CD14-positive monocyte (primary cell): ENCODE measurements around the gene P4HA1. TPM values are rescaled to one million over a fixed set of nuclear protein-coding genes. Genes with fewer than 3 reads are reported as not detected.

Experiments
- DNase-seq, 3 donors: peaks; one replicate each; pipeline ENCODE4 v3.0.0-alpha.2; 2011 to 2022
- H2AFZ ChIP-seq: 2 replicates; pipeline ENCODE4 v1.6.0; 2012; ENCODE audit warnings: mild to moderate bottlenecking, low read depth, low read length, inconsistent platforms; ENCODE audit not compliant: insufficient read depth, poor library complexity, severe bottlenecking
- H3K27ac ChIP-seq, 2 donors: 1 replicate in 1 of 2; 2 replicates in 1 of 2; pipeline ENCODE4 v1.5.1; 2012 to 2013; ENCODE audit warnings: low read length in 2 of 2, control low read depth in 1 of 2, inconsistent platforms in 1 of 2, low read depth in 1 of 2, mild to moderate bottlenecking in 1 of 2
- H3K27me3 ChIP-seq, 2 donors: one replicate each; pipeline versions ENCODE4 v1.6.0 to v1.6.1; 2011 to 2013; ENCODE audit warnings: low read length in 2 of 2; ENCODE audit not compliant: control insufficient read depth in 2 of 2, insufficient read depth in 2 of 2
- H3K36me3 ChIP-seq, 2 donors: replicated peaks in 1 of 2; 1 replicate in 1 of 2; 2 replicates in 1 of 2; pipeline versions ENCODE4 v1.5.1 to v1.6.1; 2012 to 2013; ENCODE audit warnings: low read length in 2 of 2, control low read depth in 1 of 2, inconsistent platforms in 1 of 2, mild to moderate bottlenecking in 1 of 2; ENCODE audit not compliant: insufficient read depth in 2 of 2, control insufficient read depth in 1 of 2
- H3K4me1 ChIP-seq, 2 donors: 1 replicate in 1 of 2; 2 replicates in 1 of 2; pipeline versions ENCODE4 v1.5.1 to v1.6.1; 2012 to 2013; ENCODE audit warnings: low read length in 2 of 2, control low read depth in 1 of 2, inconsistent platforms in 1 of 2, mild to moderate bottlenecking in 1 of 2, moderate library complexity in 1 of 2; ENCODE audit not compliant: insufficient read depth in 2 of 2, control insufficient read depth in 1 of 2
- H3K4me2 ChIP-seq: replicated peaks from 2 replicates; pipeline ENCODE3; 2012; ENCODE audit warnings: low read length, moderate library complexity, mild to moderate bottlenecking; ENCODE audit not compliant: poor library complexity, severe bottlenecking; ENCODE audit errors: extremely low read depth
- H3K4me3 ChIP-seq, 3 experiments: fragments of 200-600 bp in 1 of 3; sonication (generic) in 1 of 3; replicated peaks in 1 of 3; 1 replicate in 2 of 3; 2 replicates in 1 of 3; pipeline ENCODE4 v1.5.1; 2011 to 2013; ENCODE audit warnings: low read length in 3 of 3, mild to moderate bottlenecking in 3 of 3, control low read depth in 2 of 3, low read depth in 2 of 3, inconsistent platforms in 1 of 3, moderate library complexity in 1 of 3
- H3K79me2 ChIP-seq: 2 replicates; pipeline ENCODE4 v1.6.0; 2012; ENCODE audit warnings: mild to moderate bottlenecking, control low read depth, inconsistent platforms, low read length, moderate library complexity; ENCODE audit not compliant: insufficient read depth
- H3K9ac ChIP-seq: 2 replicates; pipeline ENCODE4 v1.6.0; 2017; ENCODE audit warnings: low read length, mild to moderate bottlenecking; ENCODE audit not compliant: insufficient read depth, poor library complexity, severe bottlenecking
- H3K9me3 ChIP-seq, 2 donors: replicated peaks in 1 of 2; 1 replicate in 1 of 2; 2 replicates in 1 of 2; pipeline versions ENCODE4 v1.5.1 to v1.6.1; 2012 to 2013; ENCODE audit warnings: low read length in 2 of 2, control low read depth in 1 of 2; ENCODE audit not compliant: control insufficient read depth in 1 of 2, insufficient read depth in 1 of 2
- H4K20me1 ChIP-seq: 2 replicates; pipeline ENCODE4 v1.6.0; 2012; ENCODE audit warnings: mild to moderate bottlenecking, low read length, control low read depth, moderate library complexity; ENCODE audit not compliant: insufficient read depth
- H3K27ac Mint-ChIP-seq, 7 donors: one replicate each; pipeline ENCODE4 v1.8.0; 2020; ENCODE audit warnings: mild to moderate bottlenecking in 7 of 7, mixed read lengths in 7 of 7, moderate library complexity in 6 of 7, inconsistent platforms in 2 of 7
- H3K27me3 Mint-ChIP-seq, 3 donors: one replicate each; pipeline ENCODE4 v1.8.0; 2021 to 2022; ENCODE audit warnings: low read depth in 3 of 3, mild to moderate bottlenecking in 3 of 3, mixed read lengths in 3 of 3, moderate library complexity in 3 of 3, inconsistent platforms in 1 of 3
- H3K36me3 Mint-ChIP-seq, 2 donors: one replicate each; pipeline ENCODE4 v1.8.0; 2020; ENCODE audit warnings: mixed read lengths in 2 of 2, inconsistent platforms in 1 of 2, mild to moderate bottlenecking in 1 of 2
- H3K4me1 Mint-ChIP-seq: one replicate; pipeline ENCODE4 v1.8.0; 2020; ENCODE audit warnings: mild to moderate bottlenecking, mixed read lengths
- H3K4me3 Mint-ChIP-seq, 2 donors: one replicate each; pipeline ENCODE4 v1.8.0; 2020; ENCODE audit warnings: mild to moderate bottlenecking in 2 of 2, mixed read lengths in 2 of 2, moderate library complexity in 1 of 2
- H3K9me3 Mint-ChIP-seq, 7 donors: one replicate each; pipeline ENCODE4 v1.8.0; 2020 to 2022; ENCODE audit warnings: mixed read lengths in 7 of 7, mild to moderate bottlenecking in 6 of 7, moderate library complexity in 6 of 7, inconsistent platforms in 2 of 7
- WGBS: methylation state at CpG from one replicate; pipeline ENCODE4 v1.1.5; 2013; ENCODE audit warnings: missing lambda C conversion rate; ENCODE audit not compliant: insufficient coverage; 5-methylcytosine and 5-hydroxymethylcytosine counted together
- intact Hi-C, 2 donors: fragments of 100-400 bp; cut with micrococcal nuclease; formaldehyde crosslinking; loops; one replicate each; pipeline versions ENCODE4 v1.15.0 to v1.15.1; 2023
- polyA plus RNA-seq, 3 donors: library from polyadenylated mRNA; depleted of rRNA in 1 of 3; unstranded in 2 of 3; stranded (reverse) in 1 of 3; fragments of 300-500 nt in 2 of 3; fragments of >200 nt in 1 of 3; fragmentation: Illumina TruSeq in 2 of 3; gene quantifications; 1 replicate in 2 of 3; 2 replicates in 1 of 3; pipeline ENCODE4 v1.2.3, GENCODE V29; 2012 to 2021
- TF ChIP-seq, protein P1 (sequence below): fragments of 200-600 bp; IDR thresholded peaks from one replicate; pipeline ENCODE4 v1.8.0; 2022; ENCODE audit warnings: antibody characterized with exemption, mild to moderate bottlenecking

Gene P4HA1
- polyA plus RNA-seq, 3 donors, result 20.1 to 44.3 (median 43.9) TPM

DNA sequence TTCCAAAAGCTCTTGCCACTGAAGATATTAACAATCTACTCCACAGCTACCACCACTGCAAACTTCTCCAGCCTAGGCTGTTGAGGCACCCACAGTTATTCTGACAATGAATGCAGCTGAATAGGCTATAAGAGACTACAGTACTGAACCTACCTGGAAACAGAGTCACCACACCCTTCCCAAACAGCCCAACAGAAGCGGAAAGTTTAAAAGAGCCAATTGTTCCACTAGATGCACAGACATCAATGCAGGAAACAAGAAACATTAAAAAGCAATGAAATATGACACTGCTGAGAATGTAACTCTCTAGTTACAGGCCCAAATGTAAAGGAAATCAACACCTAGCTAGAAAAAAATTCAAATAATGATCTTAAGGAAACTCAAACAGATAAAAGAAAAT, 77.6 kb downstream of the P4HA1 start:
- peaks cover 71 to 86% of the 10 kb centered on the region in 2 donors for H3K36me3 Mint-ChIP-seq

DNA sequence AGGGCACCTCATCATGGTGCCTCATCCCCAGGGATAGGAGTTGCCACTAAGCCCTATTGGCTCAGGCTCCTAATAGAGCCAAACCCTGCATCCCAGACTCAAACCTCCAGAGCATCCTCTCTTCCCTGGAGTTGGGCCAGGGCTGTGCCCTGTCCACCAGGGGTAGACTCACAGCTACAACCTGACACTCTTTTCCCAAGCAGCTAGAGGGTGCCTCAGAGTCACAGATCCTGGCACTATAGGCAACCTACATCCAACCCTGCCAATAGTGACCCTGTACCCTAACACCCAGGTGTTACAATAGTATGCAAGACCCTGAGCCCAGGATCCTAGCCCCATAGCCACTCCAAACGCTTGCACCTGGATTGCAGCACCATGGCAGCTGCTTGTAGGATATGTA, 78.0 kb downstream of the P4HA1 start:
- no peak overlapping the region for H3K4me3 ChIP-seq
- peaks cover 45 to 75% of the 10 kb centered on the region in 2 donors for H3K36me3 ChIP-seq
- H4K20me1 ChIP-seq, result peaks cover 5% of the 10 kb centered on the region
- no peaks in the 10 kb centered on the region for H3K4me1 ChIP-seq
- no peaks in the 10 kb centered on the region for H3K9me3 ChIP-seq
- no peak overlapping the region for H3K4me3 Mint-ChIP-seq
- peaks cover 0 to 2% (median 0%) of the 10 kb centered on the region in 7 donors for H3K9me3 Mint-ChIP-seq
- H3K79me2 ChIP-seq, result no peaks in the 10 kb centered on the region
- H3K27me3 Mint-ChIP-seq, result no peaks in the 10 kb centered on the region
- no peak overlapping the region for H2AFZ ChIP-seq
- no peak overlapping the region for H3K4me2 ChIP-seq
- peaks cover 69 to 84% of the 10 kb centered on the region in 2 donors for H3K36me3 Mint-ChIP-seq
- no peak overlapping the region for H3K27ac ChIP-seq
- H3K9ac ChIP-seq, result no peak overlapping the region
- H3K27ac Mint-ChIP-seq, result no peak overlapping the region
- WGBS, result no CpG with 5 or more reads among the region's 1 CpG
- H3K4me1 Mint-ChIP-seq, result no peaks in the 10 kb centered on the region
- TF ChIP-seq, protein P1, sequence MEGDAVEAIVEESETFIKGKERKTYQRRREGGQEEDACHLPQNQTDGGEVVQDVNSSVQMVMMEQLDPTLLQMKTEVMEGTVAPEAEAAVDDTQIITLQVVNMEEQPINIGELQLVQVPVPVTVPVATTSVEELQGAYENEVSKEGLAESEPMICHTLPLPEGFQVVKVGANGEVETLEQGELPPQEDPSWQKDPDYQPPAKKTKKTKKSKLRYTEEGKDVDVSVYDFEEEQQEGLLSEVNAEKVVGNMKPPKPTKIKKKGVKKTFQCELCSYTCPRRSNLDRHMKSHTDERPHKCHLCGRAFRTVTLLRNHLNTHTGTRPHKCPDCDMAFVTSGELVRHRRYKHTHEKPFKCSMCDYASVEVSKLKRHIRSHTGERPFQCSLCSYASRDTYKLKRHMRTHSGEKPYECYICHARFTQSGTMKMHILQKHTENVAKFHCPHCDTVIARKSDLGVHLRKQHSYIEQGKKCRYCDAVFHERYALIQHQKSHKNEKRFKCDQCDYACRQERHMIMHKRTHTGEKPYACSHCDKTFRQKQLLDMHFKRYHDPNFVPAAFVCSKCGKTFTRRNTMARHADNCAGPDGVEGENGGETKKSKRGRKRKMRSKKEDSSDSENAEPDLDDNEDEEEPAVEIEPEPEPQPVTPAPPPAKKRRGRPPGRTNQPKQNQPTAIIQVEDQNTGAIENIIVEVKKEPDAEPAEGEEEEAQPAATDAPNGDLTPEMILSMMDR, result no peak
- intact Hi-C loops, result no loop called here
- no peaks in the 10 kb centered on the region for H3K27me3 ChIP-seq
- no peak for DNase-seq

More for the DNA sequence above, 77.6 kb downstream of the P4HA1 start:
- no peak overlapping the region for H3K4me3 ChIP-seq
- H3K79me2 ChIP-seq, result no peaks in the 10 kb centered on the region
- H3K4me1 ChIP-seq, result no peaks in the 10 kb centered on the region
- no peak overlapping the region for H3K9ac ChIP-seq
- Mint-ChIP-seq H3K9me3 (peaks cover 0 to 2% (median 2%) of the 10 kb centered on the region in 7 donors), H3K4me3 (no peak overlapping the region), H3K4me1 (no peaks in the 10 kb centered on the region), H3K27ac (no peak overlapping the region), H3K27me3 (no peaks in the 10 kb centered on the region)
- peaks cover 5% of the 10 kb centered on the region for H4K20me1 ChIP-seq
- H2AFZ ChIP-seq, result no peak overlapping the region
- intact Hi-C loops, result no loop called here
- DNase-seq, result no peak
- no peaks in the 10 kb centered on the region for H3K9me3 ChIP-seq
- 100% methylated on average over 1 of the region's 1 CpG for WGBS
- H3K36me3 ChIP-seq, result peaks cover 41 to 72% of the 10 kb centered on the region in 2 donors
- TF ChIP-seq, protein P1, result no peak
- no peaks in the 10 kb centered on the region for H3K27me3 ChIP-seq
- H3K27ac ChIP-seq, result no peak overlapping the region
- H3K4me2 ChIP-seq, result no peak overlapping the region
